Thoracic aorta (tissue), 2 donors: ENCODE measurements around the gene CCDC83. TPM values are rescaled to one million over a fixed set of nuclear protein-coding genes. Genes with fewer than 3 reads are reported as not detected.

Experiments used
- ATAC-seq: fragments of 150-250 bp; one replicate; pipeline ENCODE4 v1.8.0; 2017; ENCODE audit warnings: low read depth; ENCODE audit not compliant: insufficient number of reproducible peaks, low FRiP score
- DNase-seq: peaks from one replicate; pipeline ENCODE4 v3.0.0-alpha.2; 2020; ENCODE audit warnings: low spot score
- H3K27ac ChIP-seq, 2 donors: fragments of 200-600 bp; sonication (generic); 1 replicate in 1 of 2; 2 replicates in 1 of 2; pipeline ENCODE4 v1.5.1; 2016; ENCODE audit warnings: mild to moderate bottlenecking in 2 of 2, moderate library complexity in 2 of 2
- H3K27me3 ChIP-seq: fragments of 200-600 bp; sonication (generic); replicated peaks from 2 replicates; pipeline ENCODE4 v1.6.0; 2016; ENCODE audit warnings: mild to moderate bottlenecking; ENCODE audit not compliant: insufficient read depth
- H3K36me3 ChIP-seq: fragments of 200-600 bp; sonication (generic); one replicate; pipeline ENCODE4 v1.5.1; 2016
- H3K4me1 ChIP-seq, 2 donors: fragments of 200-600 bp; sonication (generic); 1 replicate in 1 of 2; 2 replicates in 1 of 2; pipeline versions ENCODE4 v1.5.1 to v1.6.0; 2016; ENCODE audit warnings: low read depth in 2 of 2, mild to moderate bottlenecking in 1 of 2; ENCODE audit not compliant: control insufficient read depth in 1 of 2
- H3K4me3 ChIP-seq: fragments of 200-600 bp; sonication (generic); 2 replicates; pipeline ENCODE4 v1.5.1; 2016; ENCODE audit warnings: mild to moderate bottlenecking
- H3K9me3 ChIP-seq: fragments of 200-600 bp; sonication (generic); 2 replicates; pipeline ENCODE4 v1.5.1; 2016
- CTCF ChIP-seq: fragments of 200-600 bp; sonication (generic); IDR thresholded peaks from one replicate; pipeline ENCODE4 v1.5.1; 2019; ENCODE audit warnings: antibody characterized with exemption
- total RNA-seq, 2 donors: library from RNA; depleted of rRNA; stranded (reverse); fragments of >200 nt; gene quantifications; one replicate each; pipeline versions ENCODE4 v1.1.0 to v1.2.3, GENCODE V29; 2016

The CCDC83 gene
- total RNA-seq, 2 donors from 2014 or later, result not detected

- DNase-seq, result no peak
- H3K27me3 ChIP-seq, result no peaks in the 10 kb centered on the region
- ATAC-seq, result peak; percentile 94
- TF ChIP-seq CTCF, result no peak
- H3K9me3 ChIP-seq, result no peaks in the 10 kb centered on the region
- H3K27ac ChIP-seq, result peak overlapping the region; percentile 27 to 45
- no peak overlapping the region for H3K4me3 ChIP-seq
- no peaks in the 10 kb centered on the region for H3K36me3 ChIP-seq
- peaks cover 16 to 21% of the 10 kb centered on the region in 2 donors for H3K4me1 ChIP-seq
These were observed 92.5 kb downstream of the CCDC83 start for GRCh38 chr11:85947431-85948272.

GRCh38 chr11:85948884-85949283 is 93.7 kb downstream of the CCDC83 start:
- H3K27me3 ChIP-seq, result no peaks in the 10 kb centered on the region
- no peak for ATAC-seq
- peaks cover 16 to 21% of the 10 kb centered on the region in 2 donors for H3K4me1 ChIP-seq
- no peak overlapping the region for H3K27ac ChIP-seq
- TF ChIP-seq CTCF, result no peak
- H3K36me3 ChIP-seq, result no peaks in the 10 kb centered on the region
- DNase-seq, result no peak
- no peaks in the 10 kb centered on the region for H3K9me3 ChIP-seq
- no peak overlapping the region for H3K4me3 ChIP-seq

GRCh38 chr11:85949798-85950197 is 94.6 kb downstream of the CCDC83 start:
- Histone ChIP-seq H3K27ac (no peak overlapping the region), H3K4me1 (peaks cover 16 to 21% of the 10 kb centered on the region in 2 donors), H3K9me3 (no peaks in the 10 kb centered on the region), H3K36me3 (no peaks in the 10 kb centered on the region), H3K27me3 (no peaks in the 10 kb centered on the region), H3K4me3 (no peak overlapping the region)
- no peak for DNase-seq
- ATAC-seq, result no peak
- TF ChIP-seq CTCF, result no peak

- H3K9me3 ChIP-seq, result no peaks in the 10 kb centered on the region
- no peaks in the 10 kb centered on the region for H3K27me3 ChIP-seq
- peaks cover 16 to 27% of the 10 kb centered on the region in 2 donors for H3K4me1 ChIP-seq
- ATAC-seq, result no peak
- no peak overlapping the region for H3K27ac ChIP-seq
- no peak for TF ChIP-seq CTCF
- DNase-seq, result no peak
- no peaks in the 10 kb centered on the region for H3K36me3 ChIP-seq
- H3K4me3 ChIP-seq, result no peak overlapping the region
These were observed 95.3 kb downstream of the CCDC83 start for GRCh38 chr11:85950317-85951048.

- H3K4me3 ChIP-seq, result no peak overlapping the region
- no peaks in the 10 kb centered on the region for H3K36me3 ChIP-seq
These were observed 95.8 kb downstream of the CCDC83 start for GRCh38 chr11:85951049-85951405.

More at GRCh38 chr11:85951049-85951405, 95.8 kb downstream of the CCDC83 start:
- no peak overlapping the region for H3K27ac ChIP-seq
- DNase-seq (no peak), ATAC-seq (no peak)
- H3K4me1 ChIP-seq, result peaks cover 16 to 32% of the 10 kb centered on the region in 2 donors
- H3K9me3 ChIP-seq, result no peaks in the 10 kb centered on the region
- no peak for TF ChIP-seq CTCF
- no peaks in the 10 kb centered on the region for H3K27me3 ChIP-seq
